Peyer's patch (tissue), 4 donors: ENCODE measurements around the gene ARHGAP26.

Source experiments
- CTCF ChIP-seq, 6 experiments: fragments of 450-650 bp in 4 of 6; fragments of 200-600 bp in 2 of 6; sonication (generic) in 1 of 6; IDR thresholded peaks; one replicate each; pipeline ENCODE4 v1.5.1; 2017 to 2019; ENCODE audit warnings: antibody characterized with exemption in 6 of 6, mild to moderate bottlenecking in 3 of 6, moderate library complexity in 1 of 6
- POLR2A ChIP-seq, 2 donors: fragments of 450-650 bp; IDR thresholded peaks; one replicate each; pipeline ENCODE4 v1.5.1; 2017; ENCODE audit warnings: antibody characterized with exemption in 2 of 2, mild to moderate bottlenecking in 2 of 2, moderate library complexity in 2 of 2

GRCh38 chr5:142978726-142979125 is 208.5 kb downstream of the ARHGAP26 start:
- TF ChIP-seq CTCF (IDR thresholded peaks at IDR 0.05), result no peak
- TF ChIP-seq POLR2A (IDR thresholded peaks at IDR 0.05), result no peak
